ENCODE measurements around the gene SPPL2A. TPM values are rescaled to one million over a fixed set of nuclear protein-coding genes. Genes with fewer than 3 reads are reported as not detected.

The SPPL2A gene
- total and polyA plus RNA-seq, 2 of the 13 experiments (the other 11 are each of a cell fraction or from before 2014, with no cell fraction given): 80.5 to 105 TPM

DNA sequence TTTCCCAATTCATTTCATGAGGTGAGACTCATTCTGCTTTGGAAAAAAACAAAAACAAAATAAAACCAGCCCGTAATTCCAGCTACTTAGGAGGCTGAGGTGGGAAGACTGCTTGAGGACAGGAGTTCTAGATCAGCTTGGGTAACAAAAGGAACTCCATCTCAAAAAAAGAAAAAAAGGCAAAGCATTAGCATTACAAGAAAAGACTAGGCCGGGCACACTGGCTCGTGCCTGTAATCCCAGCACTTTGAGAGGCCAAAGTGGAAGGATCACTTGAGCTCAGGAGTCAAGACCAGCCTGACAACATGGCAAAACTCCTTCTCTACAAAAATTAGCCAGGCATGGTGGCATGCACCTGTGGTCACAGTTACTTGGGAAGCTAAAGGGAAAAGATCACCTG, 112.8 kb downstream of the SPPL2A start (continued):
- TF ChIP-seq ZNF546 (CRISPR knock-in tag; conservative IDR thresholded peaks at IDR 0.05) (no peak), HNRNPH1 (optimal IDR thresholded peaks at IDR 0.05; ENCODE audit: low read depth, low read length) (no peak), CREB1 (IDR thresholded peaks at IDR 0.05) (no peak), CREB1 (CRISPR knock-in tag; IDR thresholded peaks at IDR 0.05) (no peak), ZSCAN9 (CRISPR knock-in tag; IDR thresholded peaks at IDR 0.05; ENCODE audit: borderline replicate concordance) (no peak), RFX1 (IDR thresholded peaks at IDR 0.05) (no peak), ZNF7 (CRISPR knock-in tag; IDR thresholded peaks at IDR 0.05) (no peak)
- TF ChIP-seq, protein P1, sequence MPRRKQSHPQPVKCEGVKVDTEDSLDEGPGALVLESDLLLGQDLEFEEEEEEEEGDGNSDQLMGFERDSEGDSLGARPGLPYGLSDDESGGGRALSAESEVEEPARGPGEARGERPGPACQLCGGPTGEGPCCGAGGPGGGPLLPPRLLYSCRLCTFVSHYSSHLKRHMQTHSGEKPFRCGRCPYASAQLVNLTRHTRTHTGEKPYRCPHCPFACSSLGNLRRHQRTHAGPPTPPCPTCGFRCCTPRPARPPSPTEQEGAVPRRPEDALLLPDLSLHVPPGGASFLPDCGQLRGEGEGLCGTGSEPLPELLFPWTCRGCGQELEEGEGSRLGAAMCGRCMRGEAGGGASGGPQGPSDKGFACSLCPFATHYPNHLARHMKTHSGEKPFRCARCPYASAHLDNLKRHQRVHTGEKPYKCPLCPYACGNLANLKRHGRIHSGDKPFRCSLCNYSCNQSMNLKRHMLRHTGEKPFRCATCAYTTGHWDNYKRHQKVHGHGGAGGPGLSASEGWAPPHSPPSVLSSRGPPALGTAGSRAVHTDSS (CRISPR knock-in tag; conservative IDR thresholded peaks at IDR 0.05): no peak

Small RNAs within 50 kb of the gene (small RNA-seq; reads per million reads assigned to genes)
- gene AC012100.1 (ENCODE audit: insufficient read depth in 2 of 3, insufficient read length in 3 of 3, low read depth in 2 of 3, low replicate concordance in 1 of 3) (0 reads per million in 3 experiments), gene RN7SL354P (ENCODE audit: insufficient read depth in 2 of 3, insufficient read length in 3 of 3, low read depth in 2 of 3, low replicate concordance in 1 of 3) (0 reads per million in 3 experiments)

Other genes starting within 250 kb of the SPPL2A start
- gene USP50, start 219.0 kb downstream of the SPPL2A start, total RNA-seq (2016; rRNA removed; fragmentation: Illumina TruSeq; extraction: Trizol): 0.56 and 0.86 TPM in 2 replicates
- not detected in 2 replicates for gene USP50, start 219.0 kb downstream of the SPPL2A start, polyA plus RNA-seq (2011; rRNA removed)
- gene TRPM7, start 78.9 kb downstream of the SPPL2A start, total RNA-seq (2016; rRNA removed; fragmentation: Illumina TruSeq; extraction: Trizol): 31.7 and 36.0 TPM in 2 replicates
- 10.3 and 11.0 TPM in 2 replicates for gene TRPM7, start 78.9 kb downstream of the SPPL2A start, polyA plus RNA-seq (2011; rRNA removed)
- 7.8 and 11.8 TPM in 2 replicates for gene AP4E1, start 143.0 kb upstream of the SPPL2A start, total RNA-seq (2016; rRNA removed; fragmentation: Illumina TruSeq; extraction: Trizol)
- gene AP4E1, start 143.0 kb upstream of the SPPL2A start, polyA plus RNA-seq (2011; rRNA removed): 2.1 and 2.2 TPM in 2 replicates

Data from HepG2 (cell line).